Tongue (tissue), 2 donors: ENCODE results near the gene NEAT1. TPM values are rescaled to one million over a fixed set of nuclear protein-coding genes. Genes with fewer than 3 reads are reported as not detected.

Experiments
- DNase-seq: peaks from one replicate; pipeline ENCODE4 v3.0.0-alpha.2; 2015
- total RNA-seq: library from RNA; depleted of rRNA; stranded (reverse); fragments of >200 nt; gene quantifications from one replicate; pipeline ENCODE4 v1.2.3, GENCODE V29; 2014

Gene NEAT1
- total RNA-seq, 1 donor from 2014 or later, result 196 TPM

DNA sequence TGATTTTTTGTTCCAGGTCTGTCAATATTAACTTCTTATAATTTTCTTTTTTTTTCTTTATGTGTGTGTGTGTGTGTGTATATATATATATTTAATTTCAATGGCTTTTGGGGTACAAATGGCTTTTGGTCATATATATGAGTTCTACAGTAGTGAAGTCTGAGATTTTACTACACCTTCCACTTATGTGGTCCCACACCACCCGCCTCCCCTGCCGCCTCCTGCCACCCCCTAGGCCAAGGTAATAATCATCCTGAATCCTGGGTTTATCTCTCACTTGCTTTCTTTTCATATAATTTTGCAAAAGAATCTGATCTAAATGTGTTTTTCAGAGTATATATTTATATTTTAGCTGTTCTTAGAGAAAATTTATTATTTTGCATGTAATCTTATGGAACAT is 11.1 kb downstream of the NEAT1 start:
- DNase-seq, result no peak

DNA sequence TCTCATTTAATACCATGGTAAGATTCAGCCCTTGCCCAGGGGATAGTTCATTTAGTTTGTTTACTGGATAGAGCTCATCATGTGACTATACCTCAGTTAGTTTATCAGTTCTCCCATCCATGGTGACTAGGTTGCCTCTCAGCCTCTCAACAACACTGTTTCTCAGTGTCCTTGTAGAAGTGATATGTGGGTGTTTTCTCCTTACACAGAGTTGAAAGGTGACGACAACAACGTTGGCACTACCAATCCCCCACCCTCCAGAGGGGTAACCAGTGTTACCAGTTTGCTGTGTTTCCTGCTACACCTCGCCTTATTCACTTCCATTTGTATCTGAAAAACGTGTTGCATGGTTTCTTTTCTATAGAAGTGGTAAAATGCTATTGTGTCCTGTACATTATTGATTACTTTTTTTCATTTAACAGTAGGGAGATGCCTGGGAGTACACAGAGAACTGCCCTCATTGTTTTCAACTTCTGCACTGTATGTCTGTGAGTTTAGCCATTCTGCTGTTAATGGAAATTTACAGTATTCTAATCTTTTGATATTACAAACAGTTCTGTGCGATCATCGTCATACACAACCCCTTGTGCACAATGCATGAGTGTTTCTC is 11.6 kb downstream of the NEAT1 start:
- DNase-seq, result no peak

DNA sequence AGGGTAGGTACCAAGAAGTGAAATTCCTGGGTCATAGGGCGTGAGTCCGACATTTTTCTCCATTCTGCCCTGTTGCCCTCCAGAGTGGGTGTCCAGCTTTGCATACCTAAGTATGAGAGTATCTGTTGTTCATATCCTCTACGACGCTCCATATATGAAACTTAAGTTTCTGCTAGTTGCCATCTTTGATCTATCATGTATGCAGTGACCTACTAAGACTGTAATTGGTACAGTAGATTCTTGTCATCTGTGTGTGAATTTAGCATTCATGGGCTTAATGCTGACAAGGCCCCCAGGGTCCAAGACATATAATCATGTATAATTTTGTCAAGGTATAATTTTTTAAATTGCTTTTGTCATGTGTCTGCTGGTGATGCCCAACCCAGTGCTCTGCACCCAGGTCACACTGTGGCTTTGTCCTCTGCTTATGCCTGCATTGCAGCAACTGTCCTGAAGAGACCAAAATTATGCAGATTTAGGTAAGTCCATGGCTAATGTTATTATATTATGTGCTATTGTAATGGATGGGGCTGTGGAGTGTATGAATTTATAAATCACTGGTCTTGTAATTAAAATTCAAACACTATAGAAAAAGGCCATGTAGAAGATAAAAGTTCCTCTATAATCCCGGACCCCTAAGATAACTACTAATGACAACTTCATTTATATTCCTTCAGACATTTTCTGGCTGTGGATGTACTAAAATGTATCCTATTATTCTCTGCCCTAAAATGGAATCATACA is 12.2 kb downstream of the NEAT1 start:
- no peak for DNase-seq

DNA sequence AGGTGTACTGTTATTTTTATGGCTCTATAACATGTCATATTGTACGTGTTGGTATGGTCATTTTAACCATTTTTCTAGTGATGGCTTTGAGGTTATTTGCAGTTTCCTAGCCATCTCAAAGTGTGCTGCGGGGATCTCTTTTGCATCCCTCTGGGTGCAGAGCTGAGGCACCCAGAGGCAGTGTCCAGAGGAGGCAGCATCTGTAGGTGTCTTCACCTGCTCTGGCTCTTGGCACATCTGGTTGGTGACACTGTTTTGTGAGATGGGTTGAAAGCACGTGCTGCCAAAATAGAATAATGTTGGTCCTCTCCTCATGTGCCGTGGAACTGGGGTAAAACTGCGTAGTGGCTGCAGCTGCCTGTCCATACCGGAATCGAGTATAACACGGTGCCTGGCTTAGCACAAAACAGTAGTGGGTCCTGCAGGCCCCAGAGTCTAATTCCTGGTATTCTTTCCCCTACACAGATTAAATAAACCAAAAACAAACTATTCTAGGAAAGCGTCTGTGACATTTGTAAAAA is 12.9 kb downstream of the NEAT1 start:
- no peak for DNase-seq

DNA sequence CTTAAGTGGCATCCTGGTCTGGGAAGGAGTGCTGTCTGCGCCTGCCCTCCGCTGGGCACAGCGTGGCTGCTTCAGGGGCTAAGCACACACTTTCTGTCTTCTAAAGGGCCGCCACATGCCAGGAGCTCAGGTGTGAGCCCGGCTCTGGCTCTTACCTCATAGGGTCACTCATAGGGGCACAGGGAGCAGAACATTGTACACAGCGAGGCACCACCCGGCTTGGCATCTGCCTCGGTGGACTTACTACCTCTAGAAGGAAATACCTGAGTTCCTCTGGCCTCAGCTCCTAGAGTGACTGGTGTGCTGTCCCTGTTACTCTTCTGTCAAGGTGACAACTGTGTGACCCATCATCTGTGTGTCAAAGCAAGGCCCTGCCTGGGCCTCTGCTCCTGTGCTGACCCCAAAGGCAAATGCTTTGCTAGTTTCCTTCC is 13.4 kb downstream of the NEAT1 start:
- DNase-seq, result no peak

DNA sequence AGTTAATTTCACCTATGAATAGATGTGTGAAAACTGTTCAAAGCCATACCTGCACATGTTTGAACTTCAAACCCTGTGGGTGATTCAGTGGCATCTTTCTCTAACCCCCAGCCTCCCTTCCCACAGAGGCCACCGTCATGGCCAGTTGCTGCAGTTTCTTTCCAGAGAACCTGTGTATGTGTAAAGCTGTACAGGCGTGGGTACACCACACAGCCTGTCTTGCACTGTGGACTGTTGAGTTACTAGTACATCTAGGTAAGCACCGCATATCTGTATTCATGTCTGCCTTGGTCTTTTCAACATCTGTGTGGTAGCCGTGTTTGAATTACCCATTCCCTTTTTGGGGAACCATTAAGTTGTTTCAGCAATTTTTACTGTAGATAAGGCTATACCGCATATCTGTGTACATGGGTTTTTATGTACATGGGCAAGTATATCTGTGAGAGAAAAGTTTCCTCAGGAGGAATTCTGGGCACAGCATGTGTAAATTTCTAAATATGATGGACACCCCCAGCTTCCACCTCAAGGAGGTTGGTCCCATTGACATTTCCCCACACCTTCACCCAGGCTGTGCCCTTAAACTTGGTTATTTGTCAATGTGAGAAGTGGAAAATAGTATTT is 13.9 kb downstream of the NEAT1 start:
- DNase-seq, result no peak

DNA sequence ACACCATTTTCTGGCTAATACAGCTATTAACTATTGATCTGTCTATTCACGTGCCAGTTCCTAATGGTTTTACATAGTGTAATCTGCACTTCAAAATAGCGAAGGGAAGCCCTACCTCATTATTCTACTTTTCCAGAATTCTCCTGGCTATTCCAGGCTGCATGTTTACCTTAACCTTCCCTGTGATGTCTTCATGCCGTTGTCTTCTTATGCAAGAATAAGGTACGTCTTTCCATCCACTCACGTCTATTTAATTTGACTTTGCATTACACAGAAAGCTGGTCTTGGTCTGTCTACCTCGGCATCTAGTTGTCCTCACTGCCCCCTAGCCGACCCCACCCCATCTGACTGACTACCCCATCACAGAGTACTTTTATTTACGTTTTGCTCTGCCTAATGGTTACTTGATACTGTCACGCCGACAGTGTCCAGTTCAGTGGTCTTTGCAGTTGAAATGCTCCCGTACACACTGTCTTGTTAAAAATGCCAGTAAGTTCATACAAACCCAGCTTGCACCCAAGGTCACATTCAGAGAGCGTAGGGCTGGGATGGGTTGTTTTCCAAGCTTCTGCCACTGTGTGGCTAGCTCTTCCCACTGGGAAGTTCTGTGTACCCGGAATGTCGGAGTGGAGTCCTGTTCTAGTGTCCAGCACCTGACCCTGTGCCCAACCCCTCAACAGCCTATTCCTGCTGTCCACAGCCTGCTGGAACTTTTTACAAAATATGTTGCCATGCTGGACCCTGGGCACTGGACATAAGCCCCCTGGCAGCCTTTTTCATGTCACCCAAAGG is 15.0 kb downstream of the NEAT1 start:
- DNase-seq, result no peak

DNA sequence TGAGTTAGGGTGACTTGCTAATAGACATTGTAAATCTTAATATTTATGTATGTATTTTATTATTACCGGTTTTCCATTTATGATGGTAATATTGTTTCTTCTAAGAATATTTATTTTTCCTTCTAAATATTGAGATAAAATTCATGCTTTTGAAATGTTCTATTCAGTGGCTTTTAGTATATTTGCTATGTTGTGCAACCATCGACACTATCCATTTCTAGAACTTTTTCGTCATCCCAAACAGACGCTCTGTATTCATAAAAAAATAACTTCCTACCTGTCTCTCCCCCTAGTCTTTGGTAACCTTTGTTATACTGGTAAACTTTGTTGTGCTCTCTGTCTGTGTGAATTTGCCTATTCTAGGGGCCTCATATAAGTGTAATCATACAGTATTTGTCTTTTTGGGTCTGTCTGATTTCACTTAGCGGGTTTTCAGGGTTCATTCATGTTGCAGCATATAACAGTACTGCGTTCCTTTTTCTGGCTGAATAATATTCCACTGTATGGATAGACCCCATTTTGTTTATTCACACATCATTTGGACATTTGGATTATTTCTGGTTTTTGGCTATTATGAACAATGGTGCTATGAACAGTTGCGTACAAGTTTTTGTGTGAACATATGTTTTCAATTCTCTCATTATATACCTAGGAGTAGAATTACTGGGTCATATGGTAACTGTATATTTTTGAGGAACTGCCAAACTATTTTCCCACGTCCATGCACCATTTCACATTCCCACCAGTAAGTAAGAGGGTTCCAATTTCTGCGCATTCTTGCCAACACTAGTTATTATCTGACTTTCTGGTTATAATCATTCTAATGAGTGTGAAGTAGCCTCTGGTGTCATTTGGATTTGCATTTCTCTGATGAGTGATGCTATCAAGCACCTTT is 15.9 kb downstream of the NEAT1 start:
- no peak for DNase-seq

DNA sequence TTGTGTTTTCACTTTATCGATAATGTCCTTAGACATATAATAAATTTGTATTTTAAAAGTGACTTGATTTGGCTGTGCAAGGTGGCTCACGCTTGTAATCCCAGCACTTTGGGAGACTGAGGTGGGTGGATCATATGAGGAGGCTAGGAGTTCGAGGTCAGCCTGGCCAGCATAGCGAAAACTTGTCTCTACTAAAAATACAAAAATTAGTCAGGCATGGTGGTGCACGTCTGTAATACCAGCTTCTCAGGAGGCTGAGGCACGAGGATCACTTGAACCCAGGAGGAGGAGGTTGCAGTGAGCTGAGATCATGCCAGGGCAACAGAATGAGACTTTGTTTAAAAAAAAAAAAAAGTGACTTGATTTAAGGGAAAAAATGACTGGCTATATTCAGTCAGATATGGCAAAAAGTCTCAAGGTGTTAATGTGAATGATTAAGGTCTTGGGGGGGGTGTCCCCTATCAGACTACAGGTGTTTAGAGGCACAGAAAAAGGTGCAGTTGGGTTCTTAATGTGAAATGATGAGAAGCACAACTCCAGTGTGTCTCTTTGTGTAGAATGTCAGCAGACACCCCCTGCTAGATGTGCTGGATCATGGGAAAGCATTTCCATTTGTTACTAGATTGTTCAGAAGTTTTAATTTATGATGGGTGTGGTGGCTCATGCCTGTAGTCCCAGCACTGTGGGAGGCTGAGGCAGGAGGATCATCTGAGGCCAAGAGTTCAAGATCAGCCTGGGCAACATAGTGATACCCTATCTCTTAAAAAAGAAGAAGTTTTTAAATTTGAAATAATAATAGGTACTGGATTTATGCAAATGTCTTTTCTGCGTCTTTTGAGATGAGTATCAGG is 17.0 kb downstream of the NEAT1 start:
- no peak for DNase-seq

DNA sequence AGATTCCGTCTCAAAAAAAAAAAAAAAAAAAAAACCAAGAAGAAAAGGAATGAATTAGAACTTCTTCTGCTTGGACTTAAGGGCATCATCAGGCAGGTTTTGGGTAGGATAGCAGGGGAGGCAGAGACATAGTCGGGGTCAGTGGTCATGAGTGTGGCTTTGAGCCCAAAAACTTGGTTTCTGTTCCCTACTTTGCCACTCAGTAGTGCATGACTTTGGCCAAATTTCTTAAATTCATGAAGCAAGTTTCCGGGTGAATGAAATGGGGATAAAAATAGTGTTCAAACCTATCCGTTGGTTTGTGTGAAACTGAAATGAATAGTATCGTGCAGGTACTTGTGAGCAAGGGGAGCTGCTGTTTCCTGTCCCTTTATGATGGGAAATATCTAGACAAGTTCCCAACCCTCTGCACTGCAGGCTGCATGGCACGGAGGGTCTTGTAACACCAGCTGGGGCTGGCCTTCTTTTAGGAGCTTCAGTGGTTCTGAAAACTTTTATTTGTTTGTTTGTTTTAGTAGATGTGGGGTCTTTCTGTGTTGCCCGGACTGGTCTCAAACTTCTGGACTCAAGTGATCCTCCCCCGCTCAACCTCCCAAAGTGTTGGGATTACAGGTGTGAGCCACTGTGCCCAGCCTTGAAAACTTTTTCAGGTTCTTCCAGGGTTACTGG is 18.4 kb downstream of the NEAT1 start:
- no peak for DNase-seq

DNA sequence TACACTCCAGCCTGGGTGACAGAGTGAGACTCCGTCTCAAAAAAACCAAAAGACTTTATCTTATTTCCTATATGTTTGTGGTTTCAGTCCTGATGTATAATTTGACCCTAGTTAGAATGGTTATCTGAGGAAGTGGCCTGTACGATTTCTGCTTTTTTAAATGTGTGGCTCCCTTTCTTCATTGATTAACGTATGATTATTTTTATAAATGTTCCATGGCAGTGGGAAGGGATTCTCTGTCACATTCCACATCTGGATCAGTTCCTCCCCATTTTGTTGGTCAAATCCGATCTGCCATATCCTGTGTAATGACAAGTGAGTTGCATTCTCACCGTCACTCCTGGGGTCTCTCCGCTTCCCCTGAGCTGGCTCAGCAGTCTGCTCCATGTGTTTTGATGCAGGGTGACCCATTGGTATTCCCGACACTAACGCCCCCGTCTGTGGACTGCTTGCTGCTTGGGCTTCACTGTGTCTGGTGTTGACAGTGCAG is 20.3 kb downstream of the NEAT1 start:
- DNase-seq, result no peak

DNA sequence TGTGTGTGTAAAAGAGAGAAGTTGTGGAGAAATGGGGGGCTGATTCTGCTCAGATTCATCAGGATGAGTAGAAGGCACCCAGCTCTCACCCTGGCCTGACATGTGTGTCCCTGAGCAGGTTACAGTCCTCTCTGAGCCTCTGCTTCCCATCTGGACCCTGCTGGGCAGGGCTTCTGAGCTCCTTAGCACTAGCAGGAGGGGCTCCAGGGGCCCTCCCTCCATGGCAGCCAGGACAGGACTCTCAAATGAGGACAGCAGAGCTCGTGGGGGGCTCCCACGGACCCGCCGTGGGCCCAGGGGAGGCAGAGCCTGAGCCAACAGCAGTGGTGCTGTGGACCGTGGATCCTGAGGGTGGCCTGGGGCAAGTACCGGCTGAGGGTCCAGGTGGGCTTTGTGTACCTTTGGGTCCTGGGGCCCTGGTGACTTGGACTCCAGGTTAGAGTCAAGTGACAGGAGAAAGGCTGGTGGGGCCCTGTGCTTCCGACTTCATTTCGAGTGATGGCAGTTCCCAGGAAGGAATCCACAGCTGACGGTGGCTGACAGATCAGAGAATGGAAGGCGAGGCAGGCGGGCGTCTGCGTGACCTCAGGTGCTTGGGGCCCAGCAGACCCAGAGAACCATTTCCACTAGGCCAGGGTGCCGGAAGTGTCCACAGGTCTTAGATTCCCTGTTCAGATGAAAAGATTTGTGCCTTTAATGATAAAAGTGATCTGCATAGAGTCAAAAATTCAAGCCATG is 21.9 kb downstream of the NEAT1 start:
- no peak for DNase-seq

DNA sequence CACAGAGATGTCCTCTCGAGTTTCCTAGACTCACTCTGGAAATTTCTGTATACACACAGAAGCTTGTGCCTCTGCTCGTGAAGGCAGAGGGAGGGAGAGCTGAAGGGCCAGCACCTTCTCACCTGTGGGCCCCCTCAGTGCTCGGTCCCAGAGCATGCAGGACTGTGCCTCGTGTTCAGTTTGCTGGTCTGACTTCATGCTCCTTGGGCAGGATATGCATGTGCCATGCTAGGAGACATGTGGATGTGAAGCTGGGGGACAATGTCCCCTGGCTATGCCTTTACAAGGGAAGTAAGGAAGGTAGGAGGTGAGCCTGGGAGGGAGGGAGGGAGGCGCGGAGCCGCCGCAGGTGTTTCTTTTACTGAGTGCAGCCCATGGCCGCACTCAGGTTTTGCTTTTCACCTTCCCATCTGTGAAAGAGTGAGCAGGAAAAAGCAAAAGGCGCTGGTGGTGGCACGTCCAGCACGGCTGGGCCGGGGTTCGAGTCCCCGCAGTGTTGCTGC is 22.6 kb downstream of the NEAT1 start:
- no peak for DNase-seq

DNA sequence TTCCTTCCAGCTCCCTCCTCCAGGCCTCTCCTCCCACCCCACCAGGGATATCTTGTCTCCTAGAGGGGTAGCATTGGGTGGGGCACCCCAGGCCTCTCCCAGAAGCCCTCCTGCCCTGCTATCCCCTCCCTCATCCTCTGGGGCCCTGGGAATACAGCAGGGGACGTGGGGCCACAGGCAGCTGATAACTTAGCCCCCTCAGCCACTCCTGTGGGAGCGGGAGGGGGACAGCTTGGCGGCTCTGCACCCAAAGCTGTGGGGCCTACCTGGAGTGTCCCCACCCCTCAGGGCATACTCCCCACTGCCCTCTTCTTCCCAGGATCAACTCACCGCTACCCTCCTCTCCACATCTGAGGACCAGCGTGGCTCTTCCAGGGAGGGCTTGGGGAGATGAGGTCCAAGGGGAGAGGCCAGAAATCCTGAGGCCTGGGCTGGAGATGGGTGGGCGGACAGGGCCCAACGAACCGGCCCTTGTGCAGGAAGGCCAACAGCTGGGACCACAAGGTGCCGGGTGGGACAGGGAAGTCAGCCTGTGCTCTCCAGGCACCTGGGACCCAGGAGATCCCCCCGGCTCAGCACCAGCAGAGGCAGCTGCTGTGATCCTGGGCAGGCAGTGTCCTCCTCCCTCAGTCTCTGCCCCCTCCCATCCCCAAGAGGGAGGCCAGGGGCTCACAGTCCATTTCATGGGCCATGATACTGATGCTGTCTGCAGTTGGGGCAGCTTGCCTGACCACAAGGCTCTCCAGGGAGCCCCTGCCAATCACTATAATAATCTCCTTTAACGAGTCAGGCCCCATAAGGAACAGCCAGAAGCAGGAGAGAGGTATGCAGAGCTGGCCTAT is 23.2 kb downstream of the NEAT1 start:
- no peak for DNase-seq

DNA sequence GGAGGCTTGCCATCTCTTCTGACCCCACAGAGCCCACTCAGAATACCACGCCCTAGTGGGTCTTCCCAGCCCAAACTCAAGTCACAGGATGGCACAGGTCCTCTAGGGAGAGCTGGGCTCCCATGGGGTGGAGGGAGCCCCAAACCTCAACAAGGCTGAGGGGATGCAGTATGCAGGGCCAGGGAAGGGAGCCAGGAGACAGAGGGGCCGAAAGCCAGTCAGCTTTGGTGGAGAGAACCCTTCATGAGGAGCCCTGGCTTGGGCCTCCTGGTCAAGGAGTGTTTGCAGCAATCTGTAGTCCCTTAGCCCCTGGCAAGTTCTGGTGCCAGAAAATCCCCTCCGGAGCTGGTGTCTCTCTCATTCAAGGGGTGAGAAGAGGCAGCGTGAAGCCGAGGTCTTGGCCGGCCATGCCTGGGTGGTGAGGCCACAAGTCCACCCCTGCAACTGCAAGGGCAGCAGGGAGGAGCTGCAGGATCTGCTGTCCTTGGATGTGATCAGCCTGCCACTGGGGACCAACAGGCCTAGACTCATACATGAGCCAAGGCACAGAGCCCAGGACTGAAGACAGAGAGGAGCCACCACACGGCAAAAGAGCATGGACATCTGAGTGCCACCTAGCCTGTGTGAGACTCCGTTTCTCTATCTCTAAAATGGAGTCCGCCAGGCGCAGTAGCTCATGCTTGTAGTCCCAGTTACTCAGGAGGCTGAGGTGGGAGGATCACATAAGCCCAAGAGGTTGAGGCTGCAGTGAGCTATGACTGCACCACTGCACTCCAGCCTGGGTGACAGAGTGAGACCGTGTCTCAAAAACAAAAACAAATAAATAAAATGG is 24.1 kb downstream of the NEAT1 start:
- DNase-seq, result no peak

DNA sequence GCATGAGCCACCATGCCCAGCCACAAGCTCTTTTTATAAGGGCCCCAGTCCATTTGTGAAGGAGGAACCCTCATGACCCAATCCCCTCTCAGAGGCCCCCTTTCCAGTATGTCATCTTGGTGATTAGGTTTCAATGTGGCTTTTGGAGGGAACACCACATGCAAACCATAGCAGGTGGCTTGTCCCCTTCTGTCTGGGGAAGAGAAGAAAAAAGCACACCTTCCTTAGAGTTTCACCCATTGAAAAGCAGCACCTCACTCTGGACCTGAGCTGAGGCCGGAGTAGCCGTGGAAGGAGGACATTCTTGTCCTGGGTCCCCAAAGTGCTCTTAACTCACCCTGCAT is 25.4 kb downstream of the NEAT1 start:
- no peak for DNase-seq
